Transverse colon (tissue), 4 donors: ENCODE measurements around the gene TXNDC17.

ENCODE experiments used
- POLR2A ChIP-seq: fragments of 450-650 bp; IDR thresholded peaks from one replicate; pipeline ENCODE4 v1.6.1; 2016; ENCODE audit warnings: antibody characterized with exemption, mild to moderate bottlenecking, moderate library complexity
- POLR2AphosphoS5 ChIP-seq, 3 donors: sonication (generic); formaldehyde crosslinking; IDR thresholded peaks; one replicate each; pipeline ENCODE4 v1.6.1; 2016; ENCODE audit warnings: antibody characterized with exemption in 3 of 3
- TF ChIP-seq, protein P1 (sequence below), 5 experiments: fragments of 200-600 bp in 3 of 5; fragments of 450-650 bp in 2 of 5; sonication (generic) in 3 of 5; IDR thresholded peaks; 1 replicate in 2 of 5; 2 replicates in 3 of 5; pipeline ENCODE4 v1.5.1; 2016 to 2017; ENCODE audit warnings: antibody characterized with exemption in 5 of 5, inconsistent platforms in 3 of 5, mild to moderate bottlenecking in 2 of 5, moderate library complexity in 1 of 5

DNA sequence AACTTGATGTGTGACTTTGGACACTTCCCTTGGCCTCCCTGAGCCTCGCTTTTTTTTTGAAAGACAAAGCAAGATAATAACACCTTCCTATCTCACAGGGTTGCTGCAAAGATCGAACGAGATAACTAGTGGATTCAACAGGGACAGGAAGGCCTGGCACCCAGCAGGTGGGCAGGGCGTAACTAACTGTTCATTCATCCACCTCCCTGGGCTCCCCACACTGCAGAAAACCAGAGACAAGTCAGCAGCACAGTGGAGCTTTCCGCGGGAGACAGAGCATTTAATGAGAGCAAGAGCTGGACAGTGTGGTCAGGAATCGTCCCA, 43.6 kb downstream of the TXNDC17 start:
- TF ChIP-seq, protein P1, sequence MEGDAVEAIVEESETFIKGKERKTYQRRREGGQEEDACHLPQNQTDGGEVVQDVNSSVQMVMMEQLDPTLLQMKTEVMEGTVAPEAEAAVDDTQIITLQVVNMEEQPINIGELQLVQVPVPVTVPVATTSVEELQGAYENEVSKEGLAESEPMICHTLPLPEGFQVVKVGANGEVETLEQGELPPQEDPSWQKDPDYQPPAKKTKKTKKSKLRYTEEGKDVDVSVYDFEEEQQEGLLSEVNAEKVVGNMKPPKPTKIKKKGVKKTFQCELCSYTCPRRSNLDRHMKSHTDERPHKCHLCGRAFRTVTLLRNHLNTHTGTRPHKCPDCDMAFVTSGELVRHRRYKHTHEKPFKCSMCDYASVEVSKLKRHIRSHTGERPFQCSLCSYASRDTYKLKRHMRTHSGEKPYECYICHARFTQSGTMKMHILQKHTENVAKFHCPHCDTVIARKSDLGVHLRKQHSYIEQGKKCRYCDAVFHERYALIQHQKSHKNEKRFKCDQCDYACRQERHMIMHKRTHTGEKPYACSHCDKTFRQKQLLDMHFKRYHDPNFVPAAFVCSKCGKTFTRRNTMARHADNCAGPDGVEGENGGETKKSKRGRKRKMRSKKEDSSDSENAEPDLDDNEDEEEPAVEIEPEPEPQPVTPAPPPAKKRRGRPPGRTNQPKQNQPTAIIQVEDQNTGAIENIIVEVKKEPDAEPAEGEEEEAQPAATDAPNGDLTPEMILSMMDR (IDR thresholded peaks at IDR 0.05), result no peak
- TF ChIP-seq POLR2A (no peak), POLR2AphosphoS5 (IDR thresholded peaks at IDR 0.05) (no peak)
